HG03066 (cell line): ENCODE results near the gene ADAMTS13.
"Not testable (repeated sequence)": the region's sequence is repeated elsewhere in the genome, so short reads cannot be mapped to it uniquely, and the experiment has no call there.

Source experiments
- ATAC-seq: cut with Tn5 transposase; IDR thresholded peaks from one replicate; pipeline ENCODE4 v1.9.1; 2021; ENCODE audit warnings: low read depth; ENCODE audit not compliant: unreplicated experiment

Gene ADAMTS13

DNA sequence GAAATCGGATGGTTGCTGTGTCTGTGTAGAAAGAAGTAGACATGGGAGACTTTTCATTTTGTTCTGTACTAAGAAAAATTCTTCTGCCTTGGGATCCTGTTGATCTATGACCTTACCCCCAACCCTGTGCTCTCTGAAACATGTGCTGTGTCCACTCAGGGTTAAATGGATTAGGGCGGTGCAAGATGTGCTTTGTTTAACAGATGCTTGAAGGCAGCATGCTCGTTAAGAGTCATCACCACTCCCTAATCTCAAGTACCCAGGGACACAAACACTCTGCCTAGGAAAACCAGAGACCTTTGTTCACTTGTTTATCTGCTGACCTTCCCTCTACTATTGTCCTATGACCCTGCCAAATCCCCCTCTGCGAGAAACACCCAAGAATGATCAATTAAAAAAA lies 30.7 kb upstream of the ADAMTS13 start:
- ATAC-seq: not testable (repeated sequence)

DNA sequence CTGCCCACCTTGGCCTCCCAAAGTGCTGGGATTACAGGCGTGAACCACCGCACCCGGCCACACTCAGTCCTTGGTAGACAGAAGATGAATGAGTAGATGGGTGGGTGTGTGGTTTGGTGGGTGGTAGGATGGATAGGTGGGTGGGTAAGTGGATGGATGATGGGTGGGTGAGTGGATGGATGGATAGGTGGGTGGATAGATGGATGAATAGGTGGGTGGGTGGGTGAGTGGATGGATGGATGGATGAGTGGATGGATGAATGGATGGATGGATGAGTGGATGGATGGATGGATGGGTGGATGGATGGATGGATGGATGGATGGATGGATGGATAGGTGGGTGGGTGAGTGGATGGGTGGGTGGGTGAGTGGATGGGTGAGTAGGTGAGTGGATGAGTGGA lies 29.9 kb upstream of the ADAMTS13 start:
- not testable (repeated sequence) for ATAC-seq

DNA sequence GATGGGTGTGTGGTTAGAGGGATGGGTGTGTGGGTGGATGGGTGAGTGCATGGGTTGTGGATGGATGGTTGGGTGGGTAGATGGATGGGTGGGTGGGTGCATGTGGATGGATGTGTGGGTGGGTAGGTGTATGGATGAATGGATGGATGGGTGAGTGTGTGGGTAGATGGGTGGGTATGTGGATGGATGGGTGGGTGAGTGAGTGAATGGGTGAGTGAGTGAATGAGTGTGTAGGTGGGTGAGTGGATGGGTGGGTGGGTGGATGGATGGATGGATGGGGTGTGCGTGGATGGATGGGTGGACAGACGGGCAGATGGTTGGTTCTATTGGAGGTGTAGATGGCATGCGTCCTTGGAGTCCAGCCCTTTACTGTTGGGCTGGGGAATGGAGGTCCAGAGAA lies 28.8 kb upstream of the ADAMTS13 start:
- no peak for ATAC-seq

DNA sequence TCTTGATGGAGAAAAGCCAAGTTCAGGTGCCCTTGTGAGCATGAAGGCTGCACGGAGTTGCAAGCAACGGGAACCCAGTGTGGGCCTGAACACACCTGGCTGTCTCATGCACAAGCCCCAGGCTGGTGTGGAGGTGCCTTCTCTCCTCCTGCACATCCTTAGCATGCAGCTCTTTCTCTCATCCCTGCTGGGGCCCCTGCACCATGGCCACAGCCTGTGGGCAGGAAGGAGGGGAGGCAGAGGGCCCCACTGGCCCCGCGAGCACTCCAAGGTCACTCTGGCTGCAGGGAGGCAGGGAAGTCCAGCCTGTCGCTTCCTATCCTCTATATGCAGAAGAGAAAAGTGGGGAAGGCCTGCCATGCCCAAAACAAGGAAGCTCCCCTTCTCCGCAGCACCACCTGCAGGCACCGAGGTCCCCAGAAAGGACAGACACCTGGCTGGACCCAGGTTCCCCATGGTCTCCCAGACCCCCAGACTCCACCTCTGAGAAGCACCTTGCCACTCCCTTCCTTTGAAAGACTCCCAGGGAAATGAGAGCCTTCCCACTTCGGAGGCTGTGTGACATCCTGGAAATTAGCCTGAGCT lies 27.4 kb upstream of the ADAMTS13 start:
- ATAC-seq: no peak

DNA sequence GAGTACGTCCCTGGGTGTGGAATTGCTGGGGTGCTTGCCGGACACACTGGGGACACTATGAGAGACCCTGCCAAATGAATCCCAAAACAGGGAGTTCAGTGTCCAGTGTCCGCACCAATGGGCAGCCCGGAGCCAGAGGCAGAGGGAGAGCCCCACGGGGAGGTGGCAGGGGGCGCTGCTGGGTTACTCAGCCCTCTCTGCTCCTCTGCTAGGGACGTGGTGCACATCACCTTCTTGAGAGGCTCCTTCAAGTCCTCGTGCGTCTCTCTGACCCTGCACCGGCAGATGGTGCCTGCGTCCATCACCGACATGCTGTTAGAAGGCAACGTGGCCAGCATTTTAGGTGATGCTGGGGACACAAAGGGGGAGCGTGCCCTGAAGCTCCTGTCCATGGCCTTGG lies 25.2 kb upstream of the ADAMTS13 start:
- ATAC-seq: no peak

DNA sequence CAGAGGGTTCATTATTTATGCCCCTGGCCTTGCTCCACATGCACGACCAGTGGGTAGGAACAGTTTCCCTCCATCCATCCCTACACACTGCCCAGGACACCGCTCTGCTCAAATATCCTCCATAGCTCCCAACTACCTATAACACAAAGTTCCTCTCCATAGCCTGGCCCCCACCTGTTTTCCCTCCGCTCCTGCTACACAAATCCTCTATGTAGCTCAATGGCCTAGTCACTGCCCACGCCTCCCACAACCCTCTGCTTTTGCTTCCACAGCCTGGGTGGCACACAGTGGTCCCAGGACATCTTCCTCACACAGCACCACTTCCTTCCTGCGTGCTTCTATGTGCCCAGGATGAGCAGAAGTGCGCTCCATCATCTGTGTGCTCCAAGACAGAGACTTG lies 24.8 kb upstream of the ADAMTS13 start:
- no peak for ATAC-seq

DNA sequence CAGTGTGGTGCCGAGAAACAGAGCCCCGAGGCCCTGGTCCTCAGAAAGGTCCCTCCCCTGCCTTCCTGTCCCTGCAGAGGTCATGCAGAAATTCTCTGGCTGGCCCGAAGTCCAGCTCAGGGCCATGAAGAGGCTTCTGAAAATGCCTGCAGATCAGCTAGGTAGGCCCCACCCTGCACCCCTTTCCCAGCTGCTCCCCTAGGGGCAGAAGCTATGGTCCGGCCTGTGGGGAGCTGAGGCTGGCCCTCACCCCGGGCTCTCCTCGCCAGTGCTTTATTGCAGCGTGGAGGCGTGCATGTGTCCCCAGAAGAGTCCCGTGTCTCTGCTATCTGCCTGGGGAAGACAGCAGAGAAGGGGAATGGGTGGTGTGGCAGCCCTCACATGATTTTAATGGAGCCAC lies 24.3 kb upstream of the ADAMTS13 start:
- ATAC-seq: no peak

DNA sequence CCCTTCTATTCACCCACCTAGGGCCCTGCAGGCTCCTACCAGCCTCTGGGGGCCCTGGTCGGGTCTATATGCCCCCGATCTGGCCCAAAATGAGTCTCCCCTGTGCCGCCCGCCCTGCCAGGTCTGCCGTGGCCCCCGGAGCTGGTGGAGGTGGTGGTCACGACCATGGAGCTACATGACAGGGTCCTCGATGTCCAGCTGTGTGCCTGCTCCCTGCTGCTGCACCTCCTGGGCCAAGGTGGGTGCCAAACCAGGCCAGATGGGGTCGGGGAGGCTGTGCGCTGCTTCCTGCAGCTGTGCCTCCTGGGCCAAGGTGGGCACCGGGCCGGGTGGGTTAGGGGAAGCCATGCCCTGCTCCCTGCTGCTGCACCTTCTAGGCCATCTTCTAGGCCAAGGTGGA lies 21.9 kb upstream of the ADAMTS13 start:
- no peak for ATAC-seq

DNA sequence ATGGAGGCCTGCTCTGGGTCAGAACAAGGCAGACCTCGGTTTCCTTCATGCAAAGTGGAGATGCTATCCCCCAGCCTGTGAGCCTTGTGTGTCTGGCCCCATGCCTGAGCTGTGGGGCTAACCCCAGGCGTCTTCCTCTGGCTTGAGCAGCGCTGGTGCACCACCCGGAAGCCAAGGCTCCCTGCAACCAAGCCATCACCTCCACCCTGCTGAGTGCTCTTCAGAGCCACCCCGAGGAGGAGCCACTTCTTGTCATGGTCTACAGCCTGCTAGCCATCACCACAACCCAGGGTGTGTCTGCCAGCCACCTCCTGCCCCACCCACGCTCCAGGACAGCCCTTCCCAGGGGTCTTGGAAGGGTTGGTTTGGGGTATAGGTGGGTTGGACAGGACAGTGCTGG lies 20.6 kb upstream of the ADAMTS13 start:
- no peak for ATAC-seq

DNA sequence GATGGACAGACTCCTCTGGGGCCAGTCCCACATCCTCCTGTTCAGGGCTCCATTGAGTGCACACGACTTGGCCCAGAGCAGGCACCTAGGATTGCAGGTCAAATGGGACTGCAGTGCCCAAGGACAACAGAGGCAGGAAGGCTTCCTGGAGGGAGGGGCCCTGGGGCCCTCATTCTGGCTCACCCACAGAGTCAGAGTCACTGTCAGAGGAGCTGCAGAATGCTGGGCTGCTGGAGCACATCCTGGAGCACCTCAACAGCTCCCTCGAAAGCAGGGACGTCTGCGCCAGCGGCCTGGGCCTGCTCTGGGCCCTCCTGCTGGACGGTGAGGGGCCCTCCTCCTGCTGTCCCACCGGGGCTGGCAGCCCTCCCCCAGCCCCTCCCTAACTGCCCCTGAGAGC lies 19.5 kb upstream of the ADAMTS13 start:
- ATAC-seq: no peak

DNA sequence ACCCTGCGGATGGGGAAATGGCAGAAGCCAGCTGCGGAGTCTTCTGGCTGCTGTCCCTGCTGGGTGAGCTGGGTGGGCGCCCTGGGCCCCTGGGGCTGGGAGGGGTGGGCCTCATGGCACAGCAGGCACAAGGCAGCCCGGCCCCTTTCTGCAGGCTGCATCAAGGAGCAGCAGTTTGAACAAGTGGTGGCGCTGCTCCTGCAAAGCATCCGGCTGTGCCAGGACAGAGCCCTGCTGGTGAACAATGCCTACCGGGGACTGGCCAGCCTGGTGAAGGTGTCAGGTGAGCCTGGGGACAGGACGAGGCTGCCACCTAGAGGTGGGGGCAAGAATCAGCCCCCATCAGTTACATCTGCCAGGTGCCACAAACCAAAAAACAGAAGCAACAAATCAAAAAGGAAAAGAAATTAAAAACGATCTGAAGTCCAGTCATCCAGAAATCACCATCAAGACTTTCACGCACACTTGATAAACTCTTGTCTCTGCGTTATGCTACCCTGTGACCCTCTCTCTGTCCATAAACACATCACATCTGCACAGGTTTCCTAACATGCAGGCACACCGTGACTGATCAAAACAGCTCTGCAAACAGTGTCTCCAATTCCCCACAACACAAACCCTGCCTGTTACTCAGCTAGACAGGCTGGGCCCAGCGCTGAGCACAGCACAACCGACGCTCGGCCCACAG lies 18.3 kb upstream of the ADAMTS13 start:
- ATAC-seq: no peak

DNA sequence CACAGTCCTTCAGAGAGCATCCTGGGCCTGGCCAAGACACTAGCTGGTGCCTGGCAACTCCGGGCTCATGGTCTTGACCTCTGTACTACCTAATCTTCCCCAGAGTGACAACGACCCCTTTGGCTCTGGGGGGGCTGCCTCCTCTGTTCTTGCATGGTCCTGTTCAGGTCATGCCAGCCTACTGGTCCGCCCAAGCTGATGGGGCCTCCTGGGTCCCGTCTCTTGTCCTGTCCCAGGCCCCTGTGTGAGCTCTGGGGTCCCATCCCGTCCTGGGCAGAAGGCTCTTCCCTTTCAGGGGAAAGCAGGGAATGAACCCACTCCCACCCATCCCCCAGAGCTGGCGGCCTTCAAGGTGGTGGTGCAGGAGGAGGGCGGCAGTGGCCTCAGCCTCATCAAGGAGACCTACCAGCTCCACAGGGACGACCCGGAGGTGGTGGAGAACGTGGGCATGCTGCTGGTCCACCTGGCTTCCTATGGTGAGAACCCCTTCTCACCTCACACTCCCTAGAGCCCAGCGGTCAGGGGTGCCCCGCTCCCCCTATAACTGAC lies 17.6 kb upstream of the ADAMTS13 start:
- no peak for ATAC-seq

DNA sequence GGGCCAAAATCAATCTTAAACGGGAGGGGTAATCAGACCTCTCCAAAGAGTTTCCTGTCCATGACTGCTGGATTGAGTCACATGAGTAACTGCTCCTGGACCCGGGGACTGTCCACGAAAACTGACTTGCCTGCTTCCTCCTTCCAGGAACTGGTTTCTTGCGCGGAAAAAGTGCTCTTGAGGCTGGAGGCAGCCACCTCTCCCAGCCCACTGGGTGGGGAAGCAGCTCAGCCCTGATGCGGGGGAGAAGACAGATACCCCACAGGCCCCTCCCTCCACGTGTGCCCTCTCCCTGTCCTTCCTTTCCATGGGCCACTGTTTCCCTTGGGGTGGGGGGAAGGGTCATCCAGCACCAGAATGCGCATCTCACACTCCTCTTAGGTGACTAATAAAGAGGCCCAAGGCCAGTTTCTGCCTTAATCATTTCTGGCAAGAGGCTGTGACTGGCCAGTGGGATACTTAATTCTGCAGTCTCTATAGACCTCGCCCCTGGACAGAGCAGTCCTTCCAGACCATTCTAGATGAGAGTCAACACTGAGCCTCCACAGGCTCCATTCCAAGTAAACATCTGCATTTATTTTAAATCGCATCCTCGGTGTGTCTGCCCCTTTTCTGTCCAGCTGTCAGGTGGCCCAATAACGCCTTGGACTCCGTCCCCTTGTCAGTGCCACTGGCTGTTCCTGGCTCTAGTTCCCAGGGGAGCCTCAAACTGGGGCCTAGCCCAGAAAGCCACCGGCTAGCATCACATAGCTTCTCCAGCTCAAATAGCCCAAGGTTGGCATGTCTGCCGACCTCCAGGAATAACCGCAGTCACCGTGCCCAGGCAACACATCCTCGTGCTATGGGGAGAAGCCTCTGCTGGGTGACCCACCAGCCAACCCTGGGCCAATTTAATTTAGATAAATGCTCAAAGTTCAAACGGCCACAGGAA lies 16.4 kb upstream of the ADAMTS13 start:
- no peak for ATAC-seq

DNA sequence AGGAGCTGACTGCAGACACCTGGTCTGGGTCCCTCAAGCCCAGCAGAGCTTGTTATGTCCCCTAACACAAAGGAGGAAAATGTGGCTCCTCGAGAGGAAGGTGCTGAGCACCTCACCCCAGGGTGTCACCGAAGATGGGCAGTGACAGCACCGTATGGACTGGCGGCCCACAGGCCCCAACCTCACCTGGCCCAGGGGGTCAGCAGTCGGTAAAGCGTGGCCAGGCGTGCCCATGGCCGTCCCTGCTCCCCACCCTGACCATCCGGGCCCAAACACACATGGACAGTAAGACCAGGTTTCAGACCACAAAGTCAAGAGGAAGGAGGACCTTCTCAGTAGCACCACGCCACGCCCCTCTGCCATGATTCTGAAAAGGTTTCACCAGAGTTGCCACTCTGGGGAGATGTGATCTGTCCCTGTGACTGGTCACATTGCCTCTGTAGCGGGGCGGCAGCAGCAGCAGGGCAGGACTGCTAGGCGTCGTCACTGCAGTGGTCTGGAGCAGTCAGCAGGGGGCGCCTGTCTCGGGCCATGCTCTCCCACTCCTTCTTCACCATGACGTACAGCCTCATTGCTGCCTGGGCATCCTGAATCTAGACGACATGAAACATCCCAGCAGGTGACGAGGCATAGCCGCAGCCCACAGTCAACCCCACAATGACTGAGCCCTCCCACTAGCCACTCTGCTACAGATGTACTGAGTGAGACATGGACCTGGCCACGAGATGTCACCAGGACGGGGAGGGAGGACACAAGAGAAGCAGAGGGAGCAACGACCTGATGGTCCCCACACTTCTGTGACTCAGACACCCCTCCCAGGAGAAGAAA lies 15.5 kb upstream of the ADAMTS13 start:
- ATAC-seq: peak; percentile 65

DNA sequence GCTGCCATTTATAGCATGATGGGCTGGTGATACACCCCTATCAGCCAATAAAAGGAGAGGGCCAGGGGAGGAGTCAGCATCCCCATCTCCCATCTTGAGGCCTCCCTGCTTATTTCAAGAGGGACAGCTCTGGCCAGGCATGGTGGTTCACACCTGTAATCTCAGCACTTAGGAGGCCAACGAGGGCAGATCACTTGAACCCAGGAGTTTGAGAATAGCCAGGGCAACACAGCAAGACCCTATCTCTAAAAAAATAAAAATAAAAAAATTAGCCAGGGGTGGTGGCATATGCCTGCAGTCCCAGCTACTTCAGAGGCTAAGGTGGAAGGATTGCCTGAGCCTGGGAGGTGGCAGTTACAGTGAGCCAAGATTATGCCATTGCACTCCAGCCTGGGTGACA lies 14.1 kb upstream of the ADAMTS13 start:
- ATAC-seq: no peak

DNA sequence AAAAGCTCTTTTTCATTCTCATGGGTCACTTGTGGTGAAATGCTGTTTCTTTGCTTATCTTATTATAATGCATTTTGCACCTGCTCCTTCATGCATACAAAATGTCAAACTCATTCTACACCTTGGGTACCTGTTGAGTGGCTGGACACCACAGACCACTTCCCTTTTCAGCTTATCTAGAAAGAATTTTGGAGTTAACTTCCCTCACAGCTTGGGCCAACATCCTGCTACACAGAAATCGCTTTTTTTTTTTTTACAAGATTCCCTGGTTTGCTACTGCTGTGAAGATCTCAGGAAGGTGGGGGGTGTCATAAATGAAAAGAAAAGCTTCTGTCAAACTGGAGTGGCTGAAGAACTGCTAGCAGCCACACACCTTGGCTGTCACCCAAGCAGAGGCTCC lies 7.0 kb upstream of the ADAMTS13 start:
- ATAC-seq: no peak

DNA sequence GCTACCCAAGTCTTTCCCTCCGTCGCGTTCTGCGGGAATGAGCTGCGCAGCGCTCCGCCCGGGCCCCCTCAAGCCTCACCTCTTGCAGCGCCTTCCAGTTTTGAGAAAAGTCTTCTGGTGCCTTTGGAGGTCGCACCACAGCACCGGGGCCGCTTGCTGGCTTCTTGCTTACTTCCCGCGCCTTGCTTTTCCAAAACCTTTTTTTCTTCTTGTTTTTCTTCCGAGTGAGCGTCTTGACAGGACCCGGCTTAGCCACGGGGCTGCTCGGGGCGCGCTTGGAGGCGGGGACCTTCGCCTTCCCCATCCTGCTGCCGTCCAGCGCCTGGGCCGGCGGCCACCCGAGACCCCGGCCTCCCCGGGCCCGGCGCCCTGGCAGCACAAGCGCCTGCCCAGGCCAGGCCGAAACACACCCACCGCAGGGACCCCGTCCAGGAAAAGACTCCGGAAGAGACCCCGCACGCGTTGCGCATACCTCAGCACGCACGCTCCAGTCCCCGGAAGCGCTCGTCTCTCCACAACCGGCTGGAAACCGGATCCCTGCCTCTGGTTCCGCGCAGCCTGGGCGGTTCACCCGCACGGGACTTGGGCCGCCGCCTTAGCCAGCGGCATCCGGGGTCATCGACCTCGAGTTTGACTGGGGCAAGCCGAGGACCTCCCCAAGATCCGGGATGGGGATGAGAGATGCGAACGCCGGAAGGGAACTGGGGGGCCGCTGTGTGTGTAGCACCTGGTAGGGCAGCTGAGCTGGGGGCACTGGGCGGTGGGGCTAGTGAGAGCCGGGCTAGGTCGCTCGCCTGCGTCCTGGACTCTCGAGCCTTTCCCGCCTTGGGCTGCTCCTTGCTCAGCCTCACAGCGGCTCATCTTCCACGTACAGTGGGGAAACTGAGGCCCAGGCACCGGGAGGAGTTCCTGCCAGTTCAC lies 4.4 kb upstream of the ADAMTS13 start, which contains the start of gene REXO4:
TSS of gene REXO4 (minus strand) at position 470 of the 921 bp plus-strand sequence. CDS start at position 304, 166 bp downstream.
- ATAC-seq: peak; percentile 71

DNA sequence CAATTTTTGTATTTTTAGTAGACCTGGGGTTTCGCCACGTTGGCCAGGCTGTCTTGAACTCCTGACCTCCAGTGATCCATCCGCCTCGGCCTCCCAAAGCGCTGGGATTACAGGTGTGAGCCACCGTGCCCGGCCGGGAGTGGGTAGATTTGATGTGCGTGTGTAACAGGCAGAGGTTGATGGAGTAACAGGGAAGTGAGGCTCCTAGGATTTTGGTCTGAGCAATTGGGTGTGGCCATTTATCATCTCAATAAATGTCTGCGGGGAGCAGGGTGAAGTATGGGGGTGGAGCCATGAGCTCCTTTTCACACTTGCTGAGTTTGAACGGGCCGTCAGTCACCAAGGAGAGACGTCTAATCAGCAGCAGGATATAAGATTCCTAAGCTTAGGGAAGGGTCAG lies 3.2 kb upstream of the ADAMTS13 start:
- ATAC-seq: no peak

DNA sequence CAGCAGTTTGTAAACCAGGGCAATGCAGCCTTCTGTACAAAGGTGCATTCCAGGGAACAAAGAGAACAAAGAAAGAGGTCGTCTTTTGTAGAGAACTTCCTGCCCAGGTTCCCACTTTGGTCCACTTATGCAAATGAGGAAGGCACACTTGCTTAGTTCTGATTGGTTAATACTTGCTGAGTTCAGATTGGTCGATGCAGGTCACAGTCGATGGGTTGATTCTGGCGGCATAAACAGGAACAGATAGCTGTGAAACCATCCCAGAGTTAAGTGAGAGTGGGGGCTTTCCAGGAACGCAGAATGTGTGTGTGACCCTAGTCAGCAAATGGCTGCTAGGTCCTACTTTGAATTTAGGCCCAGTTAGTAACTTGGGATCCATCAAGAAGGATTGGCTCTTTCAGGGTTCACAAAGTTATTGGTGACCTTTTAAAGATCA lies 1.8 kb upstream of the ADAMTS13 start:
- ATAC-seq: no peak
